ENCODE measurements around the gene MPST.

MPST gene

DNA sequence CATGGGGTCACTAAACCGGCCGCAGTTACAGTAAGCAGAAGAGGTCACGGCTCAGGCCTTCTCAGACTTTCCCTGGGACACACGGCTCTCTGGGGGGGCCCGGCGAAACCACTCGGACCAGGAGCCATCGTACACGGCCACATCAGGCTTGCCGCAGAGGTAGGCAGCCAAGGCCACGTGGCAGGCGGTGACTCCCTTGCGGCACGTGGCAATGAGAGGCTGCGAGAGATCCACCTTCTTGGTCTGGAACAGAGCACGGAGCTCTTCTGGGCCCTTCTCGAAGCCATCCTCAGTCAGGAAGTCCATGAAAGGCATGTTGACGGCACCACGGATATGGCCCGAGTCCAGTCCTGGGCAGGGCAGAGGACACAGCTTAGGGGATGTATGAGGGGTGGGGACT is 8.6 kb upstream of the MPST start:
- H3K27ac ChIP-seq, result no peak overlapping the region
- H3K36me3 ChIP-seq (ENCODE audit: insufficient read depth), result no peaks in the 10 kb centered on the region
- H3K4me2 ChIP-seq, result no peak overlapping the region
- no peaks in the 10 kb centered on the region for H4K20me1 ChIP-seq (ENCODE audit: insufficient read depth)
- TF ChIP-seq, protein P1, sequence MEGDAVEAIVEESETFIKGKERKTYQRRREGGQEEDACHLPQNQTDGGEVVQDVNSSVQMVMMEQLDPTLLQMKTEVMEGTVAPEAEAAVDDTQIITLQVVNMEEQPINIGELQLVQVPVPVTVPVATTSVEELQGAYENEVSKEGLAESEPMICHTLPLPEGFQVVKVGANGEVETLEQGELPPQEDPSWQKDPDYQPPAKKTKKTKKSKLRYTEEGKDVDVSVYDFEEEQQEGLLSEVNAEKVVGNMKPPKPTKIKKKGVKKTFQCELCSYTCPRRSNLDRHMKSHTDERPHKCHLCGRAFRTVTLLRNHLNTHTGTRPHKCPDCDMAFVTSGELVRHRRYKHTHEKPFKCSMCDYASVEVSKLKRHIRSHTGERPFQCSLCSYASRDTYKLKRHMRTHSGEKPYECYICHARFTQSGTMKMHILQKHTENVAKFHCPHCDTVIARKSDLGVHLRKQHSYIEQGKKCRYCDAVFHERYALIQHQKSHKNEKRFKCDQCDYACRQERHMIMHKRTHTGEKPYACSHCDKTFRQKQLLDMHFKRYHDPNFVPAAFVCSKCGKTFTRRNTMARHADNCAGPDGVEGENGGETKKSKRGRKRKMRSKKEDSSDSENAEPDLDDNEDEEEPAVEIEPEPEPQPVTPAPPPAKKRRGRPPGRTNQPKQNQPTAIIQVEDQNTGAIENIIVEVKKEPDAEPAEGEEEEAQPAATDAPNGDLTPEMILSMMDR (conservative IDR thresholded peaks at IDR 0.05; ENCODE audit: low read depth, low read length), result no peak
- peaks cover 9% of the 10 kb centered on the region for H3K27me3 ChIP-seq (ENCODE audit: insufficient read depth, low read depth)
- H3K79me2 ChIP-seq (ENCODE audit: insufficient read depth, low read depth), result no peaks in the 10 kb centered on the region
- no peak overlapping the region for H3K9ac ChIP-seq
- no peak overlapping the region for H2AFZ ChIP-seq (ENCODE audit: low read depth)
- no peaks in the 10 kb centered on the region for H3K4me1 ChIP-seq (ENCODE audit: low read depth, poor library complexity, severe bottlenecking)
- H3K4me3 ChIP-seq (IDR thresholded peaks at IDR 0.05; ENCODE audit: insufficient read depth, low read depth, low read length), result no peak overlapping the region

DNA sequence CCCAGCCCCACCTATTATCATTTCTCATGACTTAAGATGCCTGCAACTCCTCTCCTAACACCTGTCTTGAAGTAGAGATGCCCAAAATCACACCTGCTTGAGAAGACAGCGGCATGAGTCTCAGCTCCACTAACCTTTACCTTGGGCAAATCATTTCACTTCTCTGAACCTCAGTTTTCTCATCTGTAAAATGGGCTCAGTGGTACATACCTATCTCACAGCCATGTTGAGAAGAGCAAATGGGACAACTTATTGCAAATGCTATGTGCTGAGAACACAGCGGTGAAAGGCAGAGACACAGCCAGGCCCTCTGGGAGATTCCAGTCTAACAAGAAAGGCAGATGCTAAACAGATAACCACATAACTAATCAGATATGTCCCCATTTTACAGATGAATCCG is 8.1 kb upstream of the MPST start:
- H3K4me3 ChIP-seq (IDR thresholded peaks at IDR 0.05; ENCODE audit: insufficient read depth, low read depth, low read length), result no peak overlapping the region
- no peaks in the 10 kb centered on the region for H4K20me1 ChIP-seq (ENCODE audit: insufficient read depth)
- no peaks in the 10 kb centered on the region for H3K79me2 ChIP-seq (ENCODE audit: insufficient read depth, low read depth)
- TF ChIP-seq, protein P1 (conservative IDR thresholded peaks at IDR 0.05; ENCODE audit: low read depth, low read length), result no peak
- no peak overlapping the region for H3K27ac ChIP-seq
- no peaks in the 10 kb centered on the region for H3K36me3 ChIP-seq (ENCODE audit: insufficient read depth)
- no peak overlapping the region for H3K9ac ChIP-seq
- H2AFZ ChIP-seq (ENCODE audit: low read depth), result no peak overlapping the region
- H3K4me2 ChIP-seq, result no peak overlapping the region
- no peaks in the 10 kb centered on the region for H3K4me1 ChIP-seq (ENCODE audit: low read depth, poor library complexity, severe bottlenecking)
- H3K27me3 ChIP-seq (ENCODE audit: insufficient read depth, low read depth), result peaks cover 9% of the 10 kb centered on the region

DNA sequence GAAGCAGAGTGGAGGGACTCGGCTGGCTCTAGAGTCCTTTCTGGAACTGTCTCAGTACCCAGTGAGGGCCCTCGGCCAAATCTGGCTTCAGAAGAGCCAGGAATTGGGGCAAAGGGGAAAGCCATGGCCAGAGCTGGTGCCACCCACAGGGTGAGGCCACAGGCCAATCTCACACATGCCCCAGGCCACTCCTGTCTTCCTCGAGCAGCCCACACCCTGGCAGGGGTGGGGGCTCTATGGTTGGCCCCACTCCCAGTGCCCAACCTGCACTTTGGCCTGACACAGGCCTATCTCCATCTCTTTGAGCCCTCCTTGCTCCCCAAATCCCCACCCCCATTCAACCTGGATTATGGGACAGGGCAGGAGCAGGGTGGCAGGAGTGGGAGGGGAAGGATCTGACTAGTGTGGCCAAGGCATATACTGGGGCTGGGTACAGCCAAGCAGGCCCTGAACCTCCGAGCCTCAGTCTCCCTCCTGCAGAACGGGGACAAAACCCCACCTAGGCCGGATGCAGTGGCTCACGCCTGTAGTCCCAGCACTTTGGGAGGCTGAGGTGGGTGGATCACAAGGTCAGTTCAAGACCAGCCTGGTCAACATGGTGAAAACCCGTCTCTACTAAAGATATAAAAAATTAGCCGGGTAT is 7.2 kb upstream of the MPST start:
- no peak overlapping the region for H3K4me2 ChIP-seq
- H3K4me1 ChIP-seq (ENCODE audit: low read depth, poor library complexity, severe bottlenecking), result no peaks in the 10 kb centered on the region
- no peak overlapping the region for H2AFZ ChIP-seq (ENCODE audit: low read depth)
- H3K27ac ChIP-seq, result no peak overlapping the region
- no peak overlapping the region for H3K9ac ChIP-seq
- H4K20me1 ChIP-seq (ENCODE audit: insufficient read depth), result no peaks in the 10 kb centered on the region
- no peak overlapping the region for H3K4me3 ChIP-seq (IDR thresholded peaks at IDR 0.05; ENCODE audit: insufficient read depth, low read depth, low read length)
- H3K79me2 ChIP-seq (ENCODE audit: insufficient read depth, low read depth), result no peaks in the 10 kb centered on the region
- H3K27me3 ChIP-seq (ENCODE audit: insufficient read depth, low read depth), result peaks cover 8% of the 10 kb centered on the region
- TF ChIP-seq, protein P1 (conservative IDR thresholded peaks at IDR 0.05; ENCODE audit: low read depth, low read length), result no peak
- no peaks in the 10 kb centered on the region for H3K36me3 ChIP-seq (ENCODE audit: insufficient read depth)

DNA sequence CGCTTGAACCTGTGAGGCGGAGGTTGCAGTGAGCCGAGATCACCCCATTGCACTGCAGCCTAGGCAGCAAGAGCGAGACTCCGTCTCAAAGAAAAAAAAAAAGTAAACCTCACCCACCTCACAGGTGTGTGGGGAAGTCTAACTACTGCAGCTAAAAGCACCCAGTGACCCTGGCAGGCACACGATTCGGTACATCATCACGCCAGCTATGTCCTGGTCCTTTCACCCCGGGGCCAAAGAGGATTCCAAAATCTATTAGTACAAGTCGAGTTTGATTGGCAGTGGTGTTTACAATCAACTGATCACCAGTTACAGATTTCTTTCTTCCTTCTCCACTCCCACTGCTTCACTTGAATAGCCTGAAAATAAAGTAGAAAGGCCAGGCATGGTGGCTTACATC is 6.6 kb upstream of the MPST start:
- peaks cover 6% of the 10 kb centered on the region for H3K27me3 ChIP-seq (ENCODE audit: insufficient read depth, low read depth)
- no peak overlapping the region for H3K4me2 ChIP-seq
- H4K20me1 ChIP-seq (ENCODE audit: insufficient read depth), result no peaks in the 10 kb centered on the region
- no peaks in the 10 kb centered on the region for H3K79me2 ChIP-seq (ENCODE audit: insufficient read depth, low read depth)
- no peak overlapping the region for H3K27ac ChIP-seq
- H3K9ac ChIP-seq, result no peak overlapping the region
- H3K36me3 ChIP-seq (ENCODE audit: insufficient read depth), result no peaks in the 10 kb centered on the region
- H3K4me3 ChIP-seq (IDR thresholded peaks at IDR 0.05; ENCODE audit: insufficient read depth, low read depth, low read length), result no peak overlapping the region
- H2AFZ ChIP-seq (ENCODE audit: low read depth), result no peak overlapping the region
- TF ChIP-seq, protein P1 (conservative IDR thresholded peaks at IDR 0.05; ENCODE audit: low read depth, low read length), result no peak
- no peaks in the 10 kb centered on the region for H3K4me1 ChIP-seq (ENCODE audit: low read depth, poor library complexity, severe bottlenecking)

Data from KMS-11 (cell line).